Middle frontal gyrus (tissue), 1 donor: Measurements from ENCODE around the gene GEMIN2.
"Not testable (repeated sequence)": the region's sequence is repeated elsewhere in the genome, so short reads cannot be mapped to it uniquely, and the experiment has no call there.

Source experiments
- DNase-seq: peaks from one replicate; pipeline ENCODE4 v3.0.0-alpha.2; 2015; ENCODE audit warnings: low spot score; ENCODE audit errors: extremely low spot score

GEMIN2 gene, protein sequence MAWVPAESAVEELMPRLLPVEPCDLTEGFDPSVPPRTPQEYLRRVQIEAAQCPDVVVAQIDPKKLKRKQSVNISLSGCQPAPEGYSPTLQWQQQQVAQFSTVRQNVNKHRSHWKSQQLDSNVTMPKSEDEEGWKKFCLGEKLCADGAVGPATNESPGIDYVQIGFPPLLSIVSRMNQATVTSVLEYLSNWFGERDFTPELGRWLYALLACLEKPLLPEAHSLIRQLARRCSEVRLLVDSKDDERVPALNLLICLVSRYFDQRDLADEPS

DNA sequence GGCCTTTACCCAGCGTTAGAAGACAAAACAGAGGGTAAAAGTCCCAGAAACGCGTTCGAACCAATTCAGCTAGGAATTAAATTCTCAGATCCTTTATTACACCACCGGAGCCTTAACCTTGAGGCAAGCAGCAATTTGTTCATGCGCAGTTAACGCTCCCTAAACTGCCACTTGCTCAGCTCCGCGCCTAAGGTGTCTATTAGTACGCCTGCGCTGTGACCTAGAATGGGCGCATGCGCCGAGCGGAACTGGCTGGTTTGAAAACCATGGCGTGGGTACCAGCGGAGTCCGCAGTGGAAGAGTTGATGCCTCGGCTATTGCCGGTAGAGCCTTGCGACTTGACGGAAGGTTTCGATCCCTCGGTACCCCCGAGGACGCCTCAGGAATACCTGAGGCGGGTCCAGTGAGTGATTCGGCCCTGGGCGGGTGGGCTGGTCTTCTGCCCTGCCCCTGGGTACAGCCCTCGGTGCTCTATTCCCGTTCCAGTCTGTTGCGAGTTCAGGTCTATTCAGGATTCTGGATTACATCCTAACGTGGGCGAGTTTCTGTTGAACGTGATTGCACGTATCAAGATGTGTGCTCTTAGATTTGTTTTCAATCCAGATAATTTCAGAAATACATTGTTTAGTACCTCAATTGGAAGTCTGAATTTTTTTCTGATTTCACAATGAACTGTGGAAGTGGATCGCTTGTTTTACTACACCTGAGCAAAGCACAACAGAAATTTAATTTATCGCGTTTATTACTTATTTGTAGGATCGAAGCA lies at the start of gene GEMIN2:
Gene GEMIN2, plus strand, starts transcription at position 251 of the 766 bp plus-strand sequence. Its CDS starts 16 bp downstream, at position 267.
- DNase-seq: peak; percentile 93

DNA sequence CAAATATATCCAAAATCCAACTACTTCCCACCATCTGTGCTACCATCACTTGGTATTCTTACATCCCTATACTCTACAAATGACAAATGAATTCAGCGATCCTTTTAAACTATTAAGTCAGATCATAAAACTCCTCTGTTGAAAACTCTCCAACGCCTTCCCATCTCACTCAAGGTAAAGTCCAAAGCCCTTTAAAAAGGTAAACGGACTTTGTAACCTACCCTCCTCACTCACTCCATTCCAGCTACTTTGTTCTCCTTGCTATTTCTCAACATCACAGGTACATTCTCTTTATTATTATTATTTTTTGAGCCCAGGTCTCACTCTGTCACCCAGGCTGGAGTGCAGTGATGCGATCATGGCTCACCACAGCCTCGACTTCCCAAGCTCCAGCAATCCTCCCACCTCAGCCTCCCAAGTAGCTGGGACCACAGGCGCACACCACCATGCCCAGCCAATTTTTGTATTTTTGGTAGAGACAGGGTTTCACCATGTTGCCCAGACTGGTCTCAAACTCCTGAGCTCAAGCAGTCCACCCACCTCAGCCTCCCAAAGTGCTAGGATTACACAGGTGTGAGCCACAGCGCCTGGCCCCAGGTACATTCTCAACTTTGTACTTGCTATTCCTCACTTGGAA lies 44.8 kb upstream of the GEMIN2 start:
- not testable (repeated sequence) for DNase-seq

DNA sequence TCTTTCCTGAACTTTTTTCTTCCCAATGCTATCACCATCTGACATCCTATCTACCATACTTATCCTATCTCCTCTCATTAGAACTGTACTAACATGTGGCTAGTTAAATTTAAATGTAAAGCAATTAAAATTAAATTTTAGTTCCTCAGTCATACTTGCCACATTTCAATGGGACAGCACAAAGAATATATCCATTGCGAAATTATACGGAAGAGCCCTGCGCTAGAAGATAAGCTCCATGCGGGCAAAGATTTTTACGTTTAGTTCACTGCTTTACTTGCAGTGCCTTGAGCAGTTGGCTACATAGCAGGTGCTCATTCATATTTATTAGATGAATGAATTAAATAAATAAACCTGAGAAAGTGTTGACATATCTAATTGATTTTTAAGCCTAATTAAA lies 44.2 kb upstream of the GEMIN2 start:
- no peak for DNase-seq

DNA sequence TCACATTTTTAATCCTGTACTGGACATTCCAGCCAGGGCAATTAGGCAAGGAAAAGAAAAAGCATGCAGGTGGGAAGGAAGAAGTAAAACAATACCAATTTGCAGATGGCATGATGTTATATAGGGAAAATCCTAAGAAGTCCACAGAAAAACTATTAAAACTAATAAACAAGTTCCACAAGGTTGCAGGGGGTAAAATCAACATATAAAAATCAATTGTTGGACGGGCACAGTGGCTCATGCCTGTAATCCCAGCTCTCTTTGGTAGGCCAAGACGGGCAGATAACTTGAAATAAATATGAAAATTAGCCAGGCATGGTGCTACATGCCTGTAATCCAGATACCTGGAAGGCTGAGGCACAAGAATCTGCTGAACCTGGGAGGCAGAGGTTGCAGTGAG lies 43.0 kb upstream of the GEMIN2 start:
- no peak for DNase-seq

DNA sequence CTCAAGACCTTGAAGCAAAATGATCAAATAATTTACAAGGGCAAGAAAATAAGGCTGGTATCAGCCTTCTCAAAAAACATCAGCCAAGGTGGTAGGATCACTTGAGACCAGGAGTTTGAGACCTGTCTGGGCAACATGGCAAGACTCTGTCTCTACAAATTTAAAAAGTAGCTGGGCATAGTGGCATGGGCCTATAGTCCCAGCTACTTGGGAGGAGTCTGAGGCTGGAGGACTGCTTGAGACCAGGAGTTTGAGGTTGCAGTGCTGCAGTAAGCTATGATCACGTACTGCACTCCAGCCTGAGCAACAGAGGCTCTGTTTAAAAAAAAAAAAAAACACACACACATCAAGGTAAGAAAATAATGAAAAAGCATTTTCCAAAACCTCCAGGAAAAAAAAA lies 33.2 kb upstream of the GEMIN2 start:
- DNase-seq: no peak

DNA sequence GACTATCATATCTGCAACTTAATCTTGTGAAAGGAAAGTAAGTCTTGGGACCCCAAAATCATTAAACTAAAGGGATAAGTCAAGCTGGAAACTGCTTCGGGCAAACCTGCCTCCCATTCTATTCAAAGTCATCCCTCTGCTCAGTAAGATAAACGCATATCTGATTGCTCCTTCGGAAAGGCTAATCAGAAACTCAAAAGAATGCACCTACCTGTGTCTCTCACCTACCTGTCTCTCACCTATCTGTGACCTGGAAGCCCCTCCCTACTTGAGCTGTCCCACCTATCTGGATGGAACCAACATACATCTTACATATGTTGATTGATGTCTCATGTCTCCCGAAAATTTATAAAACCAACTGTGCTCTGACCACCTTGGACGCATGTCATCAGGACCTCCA lies 31.0 kb upstream of the GEMIN2 start:
- DNase-seq: no peak

DNA sequence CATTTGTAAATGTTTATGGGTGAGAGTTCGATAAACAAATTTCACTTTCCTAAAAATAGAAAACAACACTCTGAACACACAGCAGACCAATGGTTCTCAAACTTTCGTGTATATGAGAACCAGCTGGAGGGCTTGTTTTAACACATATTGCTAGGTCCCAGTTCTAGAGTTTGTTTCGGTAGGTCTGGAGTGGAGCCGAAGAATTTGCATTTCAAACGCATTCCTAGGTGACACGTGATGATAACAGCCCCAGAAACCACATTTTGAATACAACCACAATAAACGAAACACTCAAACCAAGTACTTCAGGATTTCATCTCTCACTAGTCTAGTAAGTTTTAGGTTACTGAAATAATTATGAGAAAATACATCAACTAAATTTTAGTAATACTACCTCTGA lies 28.2 kb upstream of the GEMIN2 start:
- DNase-seq: no peak

DNA sequence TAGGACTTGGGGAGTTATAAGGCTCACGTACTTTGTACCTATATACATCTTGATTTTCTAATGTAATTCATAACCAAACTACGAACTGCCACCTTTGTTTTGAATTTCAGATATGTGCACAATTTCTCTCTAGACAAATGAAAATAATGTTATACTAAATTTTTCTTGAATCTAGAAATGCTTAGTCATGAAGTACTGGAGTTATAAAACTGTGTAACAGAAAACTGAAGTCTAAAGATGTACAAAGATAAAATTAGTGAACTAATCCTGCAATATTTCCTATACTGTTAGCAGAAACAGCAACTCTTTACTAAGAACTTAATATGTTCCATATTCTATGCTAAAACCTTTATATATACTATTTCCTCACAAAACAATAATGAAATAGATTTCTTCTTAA lies 26.6 kb upstream of the GEMIN2 start:
- no peak for DNase-seq

DNA sequence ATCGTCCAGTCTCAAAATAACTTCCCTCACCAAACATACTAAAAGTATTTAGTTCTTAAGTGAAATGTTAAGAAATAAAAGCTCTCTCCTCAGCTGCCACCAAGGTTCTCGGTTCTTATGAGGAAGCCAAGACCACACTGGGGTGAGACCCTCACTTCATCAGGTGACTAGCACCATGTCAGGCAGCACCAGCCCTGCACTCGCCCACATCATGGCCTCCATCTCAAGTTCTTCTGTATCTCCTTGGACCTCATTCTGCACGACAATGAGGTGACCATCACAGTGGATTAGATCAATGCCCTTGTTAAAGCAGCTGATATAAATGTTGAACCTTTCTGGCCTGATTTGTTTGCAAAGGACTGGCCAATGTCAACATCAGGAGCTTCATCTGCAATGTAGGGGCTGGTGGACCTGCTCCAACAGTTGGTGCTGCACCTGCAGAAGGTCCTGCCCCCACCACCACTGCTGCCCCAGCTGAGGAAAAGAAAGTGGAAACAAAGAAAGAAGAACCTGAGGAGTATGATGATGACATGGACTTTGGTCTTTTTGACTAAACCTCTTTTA lies 23.5 kb upstream of the GEMIN2 start:
- no peak for DNase-seq

DNA sequence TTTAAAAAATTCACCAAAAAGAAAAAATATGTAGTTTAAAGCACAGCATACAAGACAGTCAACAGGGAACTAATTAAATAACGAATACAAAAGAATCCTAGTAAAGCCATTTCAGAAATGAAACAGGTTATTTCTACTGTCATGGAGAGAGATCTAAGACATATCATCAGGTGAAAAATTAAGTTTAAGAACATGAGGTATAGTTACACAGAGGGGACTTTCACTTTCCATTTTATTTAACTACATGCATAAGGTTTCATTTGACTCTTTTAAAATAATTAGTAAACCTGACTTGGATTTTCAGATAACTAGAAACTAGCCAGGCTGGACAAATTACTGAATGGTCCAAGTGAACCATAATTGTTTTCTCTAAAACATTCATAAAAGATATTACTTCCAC lies 22.4 kb upstream of the GEMIN2 start:
- no peak for DNase-seq

DNA sequence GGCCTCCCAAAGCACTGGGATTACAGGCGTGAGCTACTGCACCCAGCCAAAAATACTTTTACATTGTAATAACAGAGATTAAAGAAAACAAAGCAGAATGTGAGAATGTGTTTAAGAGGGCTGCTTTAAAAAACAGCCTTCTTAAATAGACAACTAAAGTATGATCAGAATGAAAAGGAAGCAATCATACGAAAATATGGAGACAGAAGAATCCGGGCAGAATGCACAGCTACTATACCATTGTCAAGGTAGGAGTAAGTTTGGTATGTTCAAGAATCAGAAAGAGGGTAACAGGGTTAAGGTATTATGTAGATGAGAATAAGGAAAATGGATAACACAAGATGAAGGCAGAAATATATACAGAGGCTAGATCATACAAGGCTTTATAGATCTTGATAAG lies 19.6 kb upstream of the GEMIN2 start:
- no peak for DNase-seq

DNA sequence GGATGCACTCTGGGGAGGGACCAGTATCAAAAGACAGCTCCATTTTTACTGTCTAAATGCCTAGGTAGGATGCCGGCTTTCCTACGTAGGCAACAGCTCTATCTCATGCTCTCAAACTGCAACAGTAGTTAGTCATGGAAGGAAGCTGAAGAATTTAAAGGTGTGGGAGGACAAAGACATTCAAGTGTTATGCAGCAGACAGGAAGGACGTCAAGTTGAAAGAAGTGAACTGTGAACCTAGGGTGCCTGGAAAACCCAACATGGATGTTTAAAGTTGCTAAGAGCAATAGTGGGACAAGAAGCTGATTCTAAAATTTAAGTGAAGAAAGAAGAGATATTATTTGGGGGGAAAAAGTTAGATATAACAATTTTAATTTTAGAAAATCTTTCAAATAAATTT lies 17.0 kb upstream of the GEMIN2 start:
- no peak for DNase-seq

DNA sequence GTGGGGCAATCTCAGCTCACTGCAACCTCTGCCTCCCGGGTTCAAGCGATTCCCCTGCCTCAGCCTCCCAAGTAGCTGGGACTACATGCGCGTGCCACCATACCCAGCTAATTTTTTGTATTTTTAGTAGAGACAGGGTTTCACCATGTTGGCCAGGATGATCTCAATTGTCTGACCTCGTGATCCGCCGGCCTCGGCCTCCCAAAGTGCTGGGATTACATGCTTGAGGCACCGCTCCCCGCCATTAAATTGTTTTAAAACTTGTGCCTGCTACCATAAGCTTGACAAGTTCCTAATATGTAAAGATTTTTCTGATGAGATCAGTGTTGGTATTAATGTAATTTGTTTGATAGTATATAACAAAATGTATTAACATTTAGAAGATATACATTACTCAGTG lies 14.9 kb upstream of the GEMIN2 start:
- DNase-seq: not testable (repeated sequence)

DNA sequence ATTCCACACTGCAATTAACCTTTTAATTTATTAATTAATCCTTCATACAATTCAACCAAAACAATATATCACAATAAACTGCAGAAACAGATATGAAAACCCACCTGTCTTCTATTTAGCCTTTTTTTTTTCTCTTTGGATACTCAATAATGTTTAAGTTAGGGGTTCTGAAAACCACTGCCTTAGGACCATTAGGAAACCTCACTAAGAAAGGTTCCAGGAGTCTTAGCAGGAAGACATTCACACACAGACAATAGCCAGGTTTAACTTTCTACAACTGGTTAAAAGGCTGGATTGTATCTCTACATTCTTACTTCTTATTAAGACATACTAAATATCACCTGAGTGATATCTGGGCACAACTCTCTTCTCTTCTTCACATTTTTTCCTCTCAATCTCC lies 14.4 kb upstream of the GEMIN2 start:
- no peak for DNase-seq

DNA sequence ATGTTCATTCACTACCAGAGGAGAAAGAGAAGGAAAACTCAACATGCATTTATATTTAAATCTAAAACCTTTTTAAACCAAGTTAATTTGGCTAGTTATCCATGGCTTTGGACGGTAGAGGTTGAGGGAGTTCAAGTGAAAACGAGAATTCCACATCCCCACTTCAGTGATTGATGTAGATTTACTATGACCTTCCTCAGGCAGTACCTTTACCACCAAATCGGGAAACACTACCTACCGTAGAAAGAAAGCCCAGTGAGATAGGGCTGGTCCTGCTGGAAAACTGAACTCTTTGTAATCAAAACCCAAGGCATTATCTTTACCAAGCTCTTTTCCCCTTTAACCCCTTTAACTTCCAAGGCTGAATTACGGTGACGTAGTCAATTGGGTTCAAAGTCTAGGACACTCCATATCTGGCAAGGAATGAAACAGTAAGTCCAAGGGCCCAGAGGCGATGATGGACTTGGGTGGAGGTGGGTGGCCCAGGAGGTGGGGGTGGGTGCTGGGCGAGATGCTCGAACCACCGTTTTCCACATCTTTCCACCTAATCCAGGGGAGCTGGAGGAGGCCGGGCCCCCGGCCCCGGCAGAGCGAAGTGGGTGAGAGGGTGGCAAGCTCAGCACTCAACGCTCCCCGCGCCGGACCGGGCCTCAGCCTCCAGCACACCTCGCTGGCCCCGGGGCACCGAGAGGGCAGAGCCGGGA lies 11.7 kb upstream of the GEMIN2 start:
- no peak for DNase-seq

DNA sequence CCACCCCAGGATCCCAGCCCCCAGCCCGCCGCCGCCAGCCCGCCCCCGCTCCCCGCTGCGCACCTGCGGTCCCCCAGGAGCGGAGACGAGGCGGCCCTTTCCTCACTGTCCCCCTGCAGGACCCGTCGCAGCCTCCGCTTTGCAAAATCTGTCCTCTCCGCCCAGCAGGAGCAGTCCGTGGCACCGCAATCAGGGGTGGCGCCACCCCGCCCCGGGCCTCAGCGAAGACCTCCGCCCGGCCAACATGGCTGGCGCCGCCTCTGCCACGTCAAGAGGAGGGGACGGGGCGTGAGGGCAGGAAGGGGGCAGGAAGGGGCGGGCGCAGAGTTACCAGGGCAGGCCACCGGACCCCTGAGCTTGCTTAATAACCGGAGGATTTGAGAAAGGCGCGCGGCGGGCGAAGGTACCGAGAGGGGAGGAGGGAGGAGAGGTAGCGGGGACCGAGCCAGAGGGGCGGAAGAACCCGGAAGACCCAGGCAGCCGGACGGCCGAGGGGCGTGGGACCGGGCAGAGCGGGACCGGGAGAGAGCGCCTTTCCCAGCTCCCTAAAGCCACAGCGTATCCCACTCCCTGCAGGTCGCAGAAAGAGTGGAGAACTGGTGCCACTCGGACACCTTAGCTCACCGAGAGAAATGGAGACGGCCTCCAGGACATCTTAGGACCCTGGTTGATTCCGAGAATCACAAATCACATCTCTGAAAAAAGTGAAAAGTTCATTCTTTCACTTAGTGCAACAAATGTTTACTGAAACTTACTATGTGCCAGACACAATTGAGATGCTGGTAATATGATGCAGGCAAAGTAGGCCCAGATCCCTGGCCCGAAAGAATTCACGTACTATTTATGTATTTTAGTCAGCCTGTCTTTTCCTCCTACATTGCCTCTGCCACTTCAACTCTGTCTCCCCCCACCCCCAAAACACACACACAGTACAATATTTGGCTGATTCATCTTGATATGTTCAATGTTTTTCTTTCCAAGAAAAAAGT lies 10.9 kb upstream of the GEMIN2 start, which contains the start of gene SEC23A:
Gene SEC23A, minus strand, starts transcription at position 267 of the 989 bp plus-strand sequence. CDS start 7,117 bp downstream, outside the sequence.
- DNase-seq: peak; percentile 26

DNA sequence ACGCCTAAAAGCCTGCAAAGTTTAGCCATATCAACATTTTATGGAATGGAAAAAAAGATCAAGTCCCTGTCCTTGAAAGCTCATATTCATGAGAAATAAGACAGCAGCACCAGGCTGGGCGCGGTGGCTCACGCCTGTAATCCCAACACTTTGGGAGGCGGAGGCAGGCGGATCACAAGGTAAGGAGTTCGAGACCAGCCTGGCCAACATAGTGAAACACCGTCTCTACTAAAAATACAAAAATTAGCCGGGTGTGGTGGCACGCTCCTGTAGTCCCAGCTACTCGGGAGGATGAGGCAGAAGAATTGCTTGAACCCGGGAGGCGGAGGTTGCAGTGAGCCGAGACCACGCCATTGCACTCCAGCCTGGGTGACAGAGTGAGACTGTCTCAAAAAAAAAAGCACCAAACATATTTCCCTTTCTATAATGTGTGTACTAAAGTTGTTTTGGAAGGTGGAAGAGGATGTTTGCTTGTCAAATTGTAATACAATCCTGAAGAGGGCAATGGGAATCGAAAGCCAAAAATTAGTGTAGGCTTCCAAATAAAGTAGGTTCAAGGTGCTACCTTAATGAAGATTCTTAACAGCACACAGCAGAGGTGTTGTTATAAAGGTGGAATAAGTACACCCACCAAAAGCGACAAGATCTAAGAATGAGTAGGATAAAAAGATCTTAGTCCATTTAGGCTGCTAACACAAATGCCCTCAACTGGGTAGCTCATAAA lies 9.9 kb upstream of the GEMIN2 start:
- DNase-seq: not testable (repeated sequence)

DNA sequence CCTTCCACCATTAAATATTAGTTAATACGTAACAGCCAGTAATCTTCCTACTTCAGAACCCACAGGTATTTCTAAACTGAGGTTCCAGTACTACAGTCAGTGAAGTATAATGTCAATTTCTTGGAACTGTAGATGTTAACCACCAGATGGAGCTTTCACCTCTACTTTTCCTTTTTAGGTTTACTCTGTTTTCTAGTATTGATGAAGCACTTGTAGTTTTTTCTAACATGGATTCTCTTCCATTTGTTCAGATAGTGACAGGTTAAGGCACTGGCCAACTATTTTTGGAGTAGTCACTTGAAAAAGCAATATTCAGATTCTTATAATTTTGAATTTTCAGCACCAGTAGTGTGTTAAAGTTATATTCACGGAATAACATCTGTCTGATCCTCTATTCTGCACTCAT lies 6.5 kb upstream of the GEMIN2 start:
- DNase-seq: no peak

DNA sequence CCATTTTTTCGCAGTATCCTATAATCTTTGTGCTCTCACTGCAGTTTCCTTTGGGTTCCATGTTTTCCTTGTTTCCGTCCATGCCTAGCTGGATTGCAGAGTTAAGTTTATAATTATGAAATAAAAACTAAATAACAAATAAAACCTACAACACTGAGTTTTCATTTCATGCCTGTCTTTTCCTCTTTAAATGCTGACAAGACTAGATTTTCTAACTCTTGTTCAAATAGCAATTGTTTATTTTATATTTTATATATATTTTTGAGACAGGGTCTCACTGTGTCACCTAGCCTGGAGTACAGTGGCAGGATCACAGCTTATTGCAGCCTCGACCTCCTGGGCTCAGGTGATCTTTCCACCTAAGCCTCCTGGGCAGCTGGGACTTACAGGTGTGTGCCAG lies 5.3 kb upstream of the GEMIN2 start:
- no peak for DNase-seq
